GM19455 (cell line): ENCODE results near the gene ADSS1.

Experiments used
- ATAC-seq: cut with Tn5 transposase; IDR thresholded peaks from one replicate; pipeline ENCODE4 v1.9.1; 2021; ENCODE audit not compliant: unreplicated experiment

ADSS1 gene

DNA sequence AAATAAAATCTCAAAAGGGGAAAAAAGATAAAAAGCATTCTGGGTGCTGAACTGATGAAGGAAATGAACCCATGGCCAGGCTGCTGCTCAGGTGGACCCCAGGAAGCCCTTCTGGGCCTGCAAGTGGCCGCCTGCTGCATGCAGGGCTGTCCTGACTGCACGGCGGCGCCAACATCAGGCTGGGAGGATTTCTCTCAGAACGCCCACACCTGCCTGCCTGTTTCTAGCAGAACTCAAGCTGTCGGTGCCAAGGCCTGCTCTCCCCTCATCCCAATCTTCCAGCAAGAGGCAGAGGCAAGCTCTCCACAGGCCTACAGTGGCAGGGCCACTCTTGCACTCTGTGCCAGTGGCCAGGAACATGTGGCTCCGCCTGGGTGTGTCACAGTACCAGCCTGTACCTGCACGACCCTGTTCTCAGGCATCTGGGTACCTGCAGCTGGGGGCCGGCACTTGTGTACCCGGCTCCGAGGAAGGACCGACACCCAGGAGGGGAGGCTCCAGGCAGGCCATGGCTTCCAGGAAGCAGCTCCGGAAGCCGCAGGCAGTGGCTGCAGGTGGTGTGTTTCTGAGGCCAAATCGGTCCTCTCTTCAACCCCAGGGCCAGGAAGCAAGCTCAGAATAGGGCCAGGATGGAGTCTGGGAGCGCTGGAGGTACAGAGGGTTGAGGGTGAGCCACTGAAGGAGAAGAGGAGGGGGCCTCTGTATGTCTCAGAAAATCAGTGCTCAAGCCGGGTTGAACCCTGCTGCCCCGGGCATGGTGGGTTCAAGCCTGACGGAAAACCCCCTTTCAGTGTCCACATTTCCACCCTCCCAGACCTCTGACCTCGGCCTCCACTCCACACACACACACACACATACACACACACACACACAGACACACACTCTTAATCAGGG, 37.2 kb upstream of the ADSS1 start:
- no peak for ATAC-seq

- ATAC-seq = no peak
Observed at GRCh38 chr14:104687601-104688504, 36.2 kb upstream of the ADSS1 start.

DNA sequence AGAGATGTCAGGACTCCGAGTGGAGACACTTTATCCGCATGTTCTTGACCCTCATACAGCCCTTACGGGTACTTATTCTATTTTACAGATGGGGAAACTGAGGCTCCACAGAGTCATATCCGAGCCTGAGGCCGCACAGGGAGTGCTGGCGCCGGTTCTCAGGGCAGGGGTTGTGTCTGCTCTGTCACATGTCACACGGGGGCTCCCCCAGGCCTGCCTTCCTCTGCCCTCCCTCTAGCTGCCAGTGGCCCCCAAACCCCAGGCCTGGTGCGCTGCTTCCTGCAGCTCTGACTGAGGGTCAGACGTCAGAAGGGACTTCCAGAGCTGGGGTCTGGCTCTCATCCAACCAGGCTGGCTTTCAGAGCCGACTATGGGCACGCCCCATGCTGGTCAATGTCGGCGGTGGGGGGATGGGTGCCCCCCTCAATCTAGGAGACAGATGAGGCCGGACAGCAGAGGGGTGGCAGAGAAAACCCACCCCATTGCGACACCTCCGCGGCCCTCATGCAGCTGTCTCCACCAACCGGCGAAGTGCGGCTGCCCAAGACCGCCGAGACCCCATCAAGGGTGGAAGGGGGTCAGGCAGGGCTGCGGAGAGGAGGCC, 35.4 kb upstream of the ADSS1 start:
- no peak for ATAC-seq

GRCh38 chr14:104689109-104689880, 34.7 kb upstream of the ADSS1 start, which contains the start of gene INF2:
Gene INF2, plus strand, starts transcription at chr14:104689618. Its CDS starts 11,748 bp downstream, at chr14:104701366.
- peak; percentile 63 for ATAC-seq

DNA sequence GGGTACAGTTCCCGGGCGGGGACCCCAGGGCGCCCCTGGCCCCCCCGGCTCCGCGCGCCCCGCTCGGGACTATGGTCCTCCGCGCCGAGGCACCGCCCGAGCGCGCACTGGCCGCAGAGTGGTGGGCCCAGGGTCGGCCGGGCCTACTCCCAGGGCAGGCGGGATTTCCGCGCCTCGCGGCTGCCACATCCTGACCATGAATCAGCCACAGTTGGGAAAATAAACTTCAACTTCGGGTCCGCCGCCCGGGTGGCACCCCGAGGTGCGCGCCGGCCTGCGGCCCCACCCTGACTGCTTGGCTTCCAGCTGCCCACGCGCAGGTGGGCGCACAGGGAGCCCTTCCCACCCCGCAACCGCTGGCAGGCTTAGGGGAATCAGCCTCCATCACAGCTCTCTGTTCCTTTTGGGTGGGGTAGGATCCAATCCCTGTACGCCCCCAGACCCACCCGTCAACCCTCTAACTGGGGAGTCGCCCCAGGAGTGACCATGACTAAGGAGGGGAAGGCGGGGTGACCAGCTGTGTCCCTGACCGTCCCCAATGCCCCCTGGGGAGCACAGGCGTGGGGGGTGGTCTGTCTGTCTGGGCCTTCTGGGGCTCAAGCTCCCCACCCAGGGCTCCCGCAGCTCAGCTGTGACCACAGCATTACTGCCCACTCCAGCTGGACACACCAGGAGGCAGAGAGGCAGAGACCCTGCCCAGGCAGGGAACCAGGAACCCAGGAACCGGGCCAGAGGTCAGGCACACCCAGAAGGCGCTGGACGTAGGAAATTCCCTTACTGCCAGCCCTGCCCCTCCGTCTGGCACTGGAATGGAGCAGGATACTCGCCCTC, 33.9 kb upstream of the ADSS1 start:
- ATAC-seq = peak; percentile 37

- no peak for ATAC-seq
Observed at GRCh38 chr14:104690861-104691455, 33.1 kb upstream of the ADSS1 start.

GRCh38 chr14:104691546-104692260, 32.3 kb upstream of the ADSS1 start:
- ATAC-seq = no peak

DNA sequence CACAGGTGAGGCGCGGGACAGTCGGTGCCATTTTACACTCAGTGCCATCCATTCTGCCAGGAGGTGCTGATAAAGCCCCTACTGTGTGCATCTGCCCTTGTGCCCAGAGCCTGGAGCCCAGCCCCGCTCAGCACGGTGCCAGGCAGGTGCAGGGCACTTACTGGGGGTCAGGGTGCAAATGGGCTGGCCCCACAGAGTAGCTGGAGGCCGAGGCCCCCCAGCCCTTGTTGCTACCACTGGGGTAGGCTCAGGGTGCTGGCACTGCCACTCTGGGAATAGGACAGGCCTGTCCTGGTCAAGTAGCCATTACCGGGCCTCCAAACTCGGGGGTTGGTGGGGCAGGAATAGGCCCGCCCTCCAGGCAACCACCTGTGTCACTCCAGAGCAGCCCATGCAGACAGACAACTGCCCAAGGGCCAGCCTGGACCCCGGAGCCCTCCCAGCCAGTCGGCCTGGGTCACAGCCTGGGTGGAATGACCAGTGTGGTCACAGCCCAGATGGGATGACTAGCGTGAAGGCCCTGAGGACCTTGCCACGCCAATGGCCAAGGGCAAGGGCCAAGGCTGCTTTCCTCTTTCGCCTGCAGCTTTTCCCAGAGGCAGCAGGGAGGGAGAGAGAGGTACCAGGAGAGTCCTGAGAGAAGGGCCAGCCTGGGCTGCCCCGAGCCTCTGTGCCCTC, 31.6 kb upstream of the ADSS1 start:
- ATAC-seq = no peak

- no peak for ATAC-seq
Observed at GRCh38 chr14:104692939-104693315, 31.1 kb upstream of the ADSS1 start.

- ATAC-seq = no peak
Observed at GRCh38 chr14:104693482-104694431, 30.3 kb upstream of the ADSS1 start.

DNA sequence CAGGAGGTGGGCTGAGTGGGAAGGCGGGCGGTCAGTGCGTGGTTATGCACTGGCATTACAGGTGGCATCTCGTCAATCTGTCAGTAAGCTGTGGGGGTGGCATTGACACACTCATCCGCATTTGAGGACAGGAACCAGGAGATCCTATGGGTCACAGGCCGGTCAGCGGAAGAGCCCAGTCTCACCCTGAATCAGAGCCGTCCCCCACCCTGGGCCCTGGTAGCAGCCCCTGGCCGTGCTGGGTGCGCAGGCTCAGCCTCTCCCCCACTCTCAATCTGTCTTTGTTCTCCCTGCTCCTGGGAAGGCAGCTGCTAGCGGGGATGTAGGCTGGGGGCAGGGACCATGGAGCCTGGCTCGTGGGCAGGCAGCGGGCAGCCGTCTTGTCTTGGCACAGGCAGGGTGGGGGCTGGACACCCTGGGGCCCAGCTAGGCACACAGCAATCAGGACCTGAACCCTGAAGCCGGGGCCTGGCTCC, 29.5 kb upstream of the ADSS1 start:
- ATAC-seq = no peak

GRCh38 chr14:104694991-104695659, 28.9 kb upstream of the ADSS1 start:
- ATAC-seq = no peak

- ATAC-seq = no peak
Observed at GRCh38 chr14:104695660-104696000, 28.4 kb upstream of the ADSS1 start.

DNA sequence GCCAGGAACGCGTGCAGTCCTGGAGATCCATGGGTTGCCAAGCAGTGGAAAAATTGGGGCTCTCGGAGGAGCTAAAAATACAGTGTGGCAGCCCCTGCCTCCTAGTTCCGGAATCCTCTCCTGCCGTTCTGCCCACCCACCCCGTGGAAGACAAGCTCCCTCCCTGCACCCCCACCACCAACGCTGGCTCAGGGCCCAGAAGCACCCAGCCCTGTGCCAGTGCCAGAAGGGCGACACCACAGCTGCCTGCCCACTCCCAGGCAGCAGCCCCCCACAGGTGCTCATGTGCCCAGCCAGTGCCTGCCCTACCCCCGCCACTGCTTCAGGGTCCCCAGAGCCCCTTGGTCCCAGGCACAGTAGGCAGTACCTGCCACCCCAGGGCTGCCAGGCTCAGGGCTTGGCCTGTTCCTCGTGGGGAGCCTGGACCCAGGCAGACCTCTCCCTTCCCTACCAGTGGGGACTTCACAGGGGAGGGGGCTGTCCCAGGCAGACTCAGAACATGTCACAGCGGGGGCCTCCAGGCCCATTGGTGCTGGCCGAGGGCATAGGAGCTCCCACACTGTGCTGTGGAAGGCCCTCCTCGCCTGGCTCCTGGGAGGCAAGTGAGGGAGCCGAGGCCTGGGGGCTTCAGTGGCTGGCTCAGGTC, 27.2 kb upstream of the ADSS1 start:
- ATAC-seq = no peak

DNA sequence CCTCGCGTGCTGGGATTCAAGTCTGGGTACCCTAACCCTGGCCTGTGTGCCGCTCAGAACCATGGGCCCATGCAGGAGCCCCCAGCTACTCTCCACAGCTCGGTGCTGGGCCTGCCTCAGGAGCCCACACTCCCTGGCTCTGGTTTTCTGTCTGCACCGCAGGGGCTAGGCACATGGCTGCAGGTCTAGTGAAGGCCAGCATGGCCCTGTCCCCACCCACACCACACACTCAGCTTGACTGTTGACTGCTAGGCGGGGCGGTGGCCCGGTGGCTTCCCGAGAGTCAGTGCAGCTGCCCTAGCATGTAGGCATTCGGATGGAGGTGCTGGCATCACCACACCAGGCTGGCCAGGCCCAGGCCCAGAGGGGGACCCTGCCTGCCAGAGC, 26.7 kb upstream of the ADSS1 start:
- no peak for ATAC-seq
